Esophagus squamous epithelium (tissue), 4 donors: Measurements from ENCODE around the gene PMEPA1.

Experiments used
- CTCF ChIP-seq, 6 experiments: fragments of 450-650 bp in 4 of 6; fragments of 200-600 bp in 2 of 6; sonication (generic) in 2 of 6; IDR thresholded peaks; one replicate each; pipeline ENCODE4 v1.5.1; 2016 to 2019; ENCODE audit warnings: antibody characterized with exemption in 6 of 6, mild to moderate bottlenecking in 4 of 6, moderate library complexity in 4 of 6
- POLR2A ChIP-seq, 4 donors: fragments of 450-650 bp; IDR thresholded peaks; one replicate each; pipeline ENCODE4 v1.6.1; 2017; ENCODE audit warnings: antibody characterized with exemption in 4 of 4, mild to moderate bottlenecking in 4 of 4, moderate library complexity in 3 of 4

- TF ChIP-seq CTCF (IDR thresholded peaks at IDR 0.05), result no peak
- no peak for TF ChIP-seq POLR2A (IDR thresholded peaks at IDR 0.05)
Observed at GRCh38 chr20:57723816-57724215, 14.0 kb upstream of the PMEPA1 start.
